H1 (cell line): ENCODE data around the gene SLCO2A1. TPM values are rescaled to one million over a fixed set of nuclear protein-coding genes. Genes with fewer than 3 reads are reported as not detected.
A peak's percentile ranks its signal among the peaks of the same experiment; 100 is the strongest.

Source experiments
- CTCF ChIA-PET: fragments of 300-600 bp; sonication (Branson Sonifier 250); formaldehyde crosslinking; loops from one replicate; lab custom pipeline; 2021; ENCODE audit not compliant: partially characterized antibody; lab: Charles Lee
- POLR2A ChIA-PET: fragments of 300-600 bp; sonication (Branson Sonifier 250); formaldehyde crosslinking; loops from one replicate; lab custom pipeline; 2021; ENCODE audit warnings: inconsistent platforms; ENCODE audit not compliant: partially characterized antibody; lab: Charles Lee
- DNase-seq, 2 experiments: peaks; one replicate each; pipeline versions ENCODE4 v3.0.0 to v3.0.0-alpha.2; 2010 to 2022; ENCODE audit warnings: low spot score in 2 of 2, low read depth in 1 of 2, mixed read lengths in 1 of 2
- FAIRE-seq: peaks from 2 replicates; lab custom pipeline; 2011; peaks lifted over from hg19 to GRCh38; lab: Jason Lieb, UNC
- H2AFZ ChIP-seq: 2 replicates; pipeline ENCODE4 v1.8.1; 2012; ENCODE audit warnings: low read length, inconsistent platforms
- H2AK5ac ChIP-seq: 2 replicates; pipeline ENCODE4 v1.6.1; 2013; ENCODE audit warnings: low read depth, low read length
- H2BK120ac ChIP-seq: replicated peaks from 2 replicates; pipeline ENCODE3; 2013; ENCODE audit warnings: low read depth, low read length, inconsistent platforms
- H2BK12ac ChIP-seq: 2 replicates; pipeline ENCODE4 v1.6.1; 2013; ENCODE audit warnings: low read depth, low read length
- H2BK15ac ChIP-seq: 2 replicates; pipeline ENCODE4 v1.6.1; 2013; ENCODE audit warnings: low read length
- H2BK20ac ChIP-seq: 2 replicates; pipeline ENCODE4 v1.6.1; 2013; ENCODE audit warnings: low read length
- H2BK5ac ChIP-seq: 2 replicates; pipeline ENCODE4 v1.6.1; 2013; ENCODE audit warnings: low read depth, low read length
- H3K14ac ChIP-seq: 2 replicates; pipeline ENCODE4 v1.6.1; 2013; ENCODE audit warnings: inconsistent platforms; ENCODE audit not compliant: insufficient read length
- H3K18ac ChIP-seq: 2 replicates; pipeline ENCODE4 v1.6.1; 2013; ENCODE audit warnings: low read length; ENCODE audit errors: extremely low read depth
- H3K23ac ChIP-seq: 2 replicates; pipeline ENCODE4 v1.6.1; 2013; ENCODE audit warnings: inconsistent platforms; ENCODE audit not compliant: insufficient read length
- H3K23me2 ChIP-seq: 2 replicates; pipeline ENCODE4 v1.6.1; 2013; ENCODE audit warnings: low read depth, low read length
- H3K27ac ChIP-seq: 2 replicates; pipeline ENCODE4 v1.6.1; 2011; ENCODE audit warnings: low read depth, low read length, inconsistent platforms
- H3K27me3 ChIP-seq, 4 experiments: replicated peaks in 1 of 4; 1 replicate in 1 of 4; 2 replicates in 3 of 4; pipeline versions ENCODE4 v1.6.1 to v1.8.1; 2011 to 2013; ENCODE audit warnings: low read length in 3 of 4, mild to moderate bottlenecking in 3 of 4, inconsistent platforms in 2 of 4, mixed read lengths in 2 of 4, moderate library complexity in 1 of 4; ENCODE audit not compliant: control insufficient read depth in 3 of 4, insufficient read depth in 3 of 4; ENCODE audit errors: extremely low read depth in 1 of 4
- H3K36me3 ChIP-seq, 4 experiments: 2 replicates each; pipeline versions ENCODE4 v1.6.1 to v1.8.1; 2011 to 2013; ENCODE audit warnings: mild to moderate bottlenecking in 4 of 4, low read length in 3 of 4, moderate library complexity in 2 of 4, control low read depth in 1 of 4, inconsistent platforms in 1 of 4; ENCODE audit not compliant: insufficient read depth in 4 of 4, control insufficient read depth in 2 of 4
- H3K4ac ChIP-seq: replicated peaks from 2 replicates; pipeline ENCODE3; 2013; ENCODE audit warnings: low read length, low read depth, mixed read lengths, inconsistent platforms; ENCODE audit not compliant: insufficient read length
- H3K4me1 ChIP-seq, 4 experiments: replicated peaks in 1 of 4; 1 replicate in 1 of 4; 2 replicates in 3 of 4; pipeline versions ENCODE4 v1.6.1 to v1.8.1; 2011 to 2013; ENCODE audit warnings: low read length in 3 of 4, inconsistent platforms in 2 of 4, mixed read lengths in 1 of 4; ENCODE audit not compliant: insufficient read depth in 4 of 4, control insufficient read depth in 3 of 4
- H3K4me2 ChIP-seq, 2 experiments: 2 replicates each; pipeline versions ENCODE4 v1.6.1 to v1.8.1; 2011 to 2013; ENCODE audit warnings: low read depth in 2 of 2, low read length in 2 of 2, control low read depth in 1 of 2, inconsistent platforms in 1 of 2, mild to moderate bottlenecking in 1 of 2; ENCODE audit not compliant: insufficient read depth in 1 of 2
- H3K4me3 ChIP-seq, 4 experiments: fragments of 200-600, 300-600 bp in 1 of 4; sonication (generic), shearing (Covaris generic), sonication (Bioruptor Twin) in 1 of 4; 2 replicates each; pipeline versions ENCODE4 v1.5.1 to v1.8.1; 2011 to 2016; ENCODE audit warnings: low read length in 4 of 4, low read depth in 3 of 4, control low read depth in 2 of 4, inconsistent platforms in 2 of 4, mild to moderate bottlenecking in 2 of 4, mixed read lengths in 1 of 4, moderate library complexity in 1 of 4; ENCODE audit not compliant: insufficient read depth in 2 of 4; ENCODE audit errors: extremely low read depth in 1 of 4
- H3K56ac ChIP-seq: replicated peaks from 2 replicates; pipeline ENCODE3; 2013; ENCODE audit warnings: low read depth, mild to moderate bottlenecking, mixed read lengths, low read length, inconsistent platforms; ENCODE audit not compliant: insufficient read length
- H3K79me1 ChIP-seq: 2 replicates; pipeline ENCODE4 v1.6.1; 2013; ENCODE audit warnings: low read depth, low read length, control low read depth
- H3K79me2 ChIP-seq, 2 experiments: 2 replicates each; pipeline versions ENCODE4 v1.6.1 to v1.8.1; 2012 to 2013; ENCODE audit warnings: low read length in 2 of 2, mild to moderate bottlenecking in 2 of 2, inconsistent platforms in 1 of 2; ENCODE audit not compliant: insufficient read depth in 2 of 2, control insufficient read depth in 1 of 2
- H3K9ac ChIP-seq, 4 experiments: replicated peaks in 1 of 4; 1 replicate in 1 of 4; 2 replicates in 3 of 4; pipeline versions ENCODE4 v1.6.1 to v1.8.1; 2011 to 2013; ENCODE audit warnings: low read depth in 3 of 4, low read length in 3 of 4, control low read depth in 2 of 4, mild to moderate bottlenecking in 2 of 4, moderate library complexity in 2 of 4, inconsistent platforms in 1 of 4; ENCODE audit errors: extremely low read depth in 1 of 4
- H3K9me3 ChIP-seq, 2 experiments: 2 replicates each; pipeline versions ENCODE4 v1.6.1 to v1.8.1; 2012 to 2013; ENCODE audit warnings: mild to moderate bottlenecking in 2 of 2, moderate library complexity in 2 of 2, control low read depth in 1 of 2, inconsistent platforms in 1 of 2, low read depth in 1 of 2, low read length in 1 of 2, mixed read lengths in 1 of 2; ENCODE audit not compliant: insufficient read depth in 2 of 2
- H4K20me1 ChIP-seq, 2 experiments: replicated peaks in 1 of 2; 2 replicates each; pipeline versions ENCODE3 to v1.8.1; 2011 to 2013; ENCODE audit warnings: inconsistent platforms in 2 of 2, low read length in 2 of 2, mild to moderate bottlenecking in 1 of 2; ENCODE audit not compliant: insufficient read depth in 2 of 2, control insufficient read depth in 1 of 2
- H4K5ac ChIP-seq: 2 replicates; pipeline ENCODE4 v1.6.1; 2013; ENCODE audit warnings: low read length, low read depth, mixed read lengths, inconsistent platforms; ENCODE audit not compliant: insufficient read length
- H4K8ac ChIP-seq: 2 replicates; pipeline ENCODE4 v1.8.0; 2013; ENCODE audit warnings: mild to moderate bottlenecking, moderate library complexity, low read length, inconsistent platforms; ENCODE audit not compliant: insufficient read depth; ENCODE audit errors: extremely low read depth
- H4K91ac ChIP-seq: replicated peaks from 2 replicates; pipeline ENCODE3; 2013; ENCODE audit warnings: low read length, mixed read lengths, inconsistent platforms; ENCODE audit not compliant: insufficient read length
- BACH1 ChIP-seq: IDR thresholded peaks from 2 replicates; pipeline ENCODE4 v1.6.1; 2012; ENCODE audit warnings: low read length, improper control_type of control experiment
- CREB1 ChIP-seq: IDR thresholded peaks from 2 replicates; pipeline ENCODE4 v1.6.1; 2012; ENCODE audit warnings: inconsistent platforms
- HDAC6 ChIP-seq: IDR thresholded peaks from one replicate; pipeline ENCODE4 v1.7.1; 2012; ENCODE audit warnings: low read depth, mild to moderate bottlenecking, inconsistent platforms, low read length, moderate library complexity
- KDM5A ChIP-seq: fragments of 200-600 bp; IDR thresholded peaks from 2 replicates; pipeline ENCODE4 v1.7.1; 2012; ENCODE audit warnings: mild to moderate bottlenecking, low read length, inconsistent platforms, mixed read lengths
- NANOG ChIP-seq: IDR thresholded peaks from 2 replicates; pipeline ENCODE4 v1.6.1; 2011; ENCODE audit warnings: low read length, low read depth, mild to moderate bottlenecking, inconsistent platforms; ENCODE audit not compliant: insufficient read depth, poor library complexity, severe bottlenecking
- POLR2A ChIP-seq, 2 experiments: IDR thresholded peaks; 1 replicate in 1 of 2; 2 replicates in 1 of 2; pipeline ENCODE4 v1.6.1; 2011; ENCODE audit warnings: low read depth in 2 of 2, low read length in 2 of 2, mild to moderate bottlenecking in 2 of 2; ENCODE audit errors: control extremely low read depth in 1 of 2
- RAD21 ChIP-seq, 2 experiments: IDR thresholded peaks in 1 of 2; conservative IDR thresholded peaks in 1 of 2; 2 replicates each; pipeline ENCODE4 v1.6.1; 2011; ENCODE audit warnings: low read depth in 2 of 2, low read length in 2 of 2, improper control_type of control experiment in 1 of 2, inconsistent platforms in 1 of 2, mild to moderate bottlenecking in 1 of 2, moderate library complexity in 1 of 2
- RXRA ChIP-seq: IDR thresholded peaks from 2 replicates; pipeline ENCODE4 v1.6.1; 2011; ENCODE audit warnings: low read depth, mild to moderate bottlenecking, low read length, moderate library complexity; ENCODE audit not compliant: insufficient read depth
- TAF7 ChIP-seq: optimal IDR thresholded peaks from 2 replicates; pipeline ENCODE3; 2011; ENCODE audit warnings: low read depth, mild to moderate bottlenecking, inconsistent platforms, low read length, moderate library complexity, borderline replicate concordance
- YY1 ChIP-seq: IDR thresholded peaks from 2 replicates; pipeline ENCODE4 v1.6.1; 2011; ENCODE audit warnings: low read depth, mild to moderate bottlenecking, low read length
- WGBS, 2 experiments: shearing (Covaris generic) in 1 of 2; methylation state at CpG; one replicate each; pipeline versions ENCODE4 v1.1.6 to v1.1.7; 2013 to 2015; ENCODE audit warnings: low lambda C conversion rate in 2 of 2, mixed read lengths in 2 of 2, inconsistent platforms in 1 of 2, low coverage in 1 of 2, missing lambda C conversion rate in 1 of 2; ENCODE audit not compliant: insufficient replicate concordance in 2 of 2, insufficient coverage in 1 of 2, insufficient read length in 1 of 2; ENCODE audit errors: extremely low coverage in 1 of 2, missing lambda C conversion rate in 1 of 2; 5-methylcytosine and 5-hydroxymethylcytosine counted together
- polyA plus RNA-seq, 7 experiments: library from polyadenylated mRNA; depleted of rRNA in 3 of 7; stranded (reverse) in 5 of 7; unstranded in 2 of 7; fragments of >200 nt in 5 of 7; fragments of 200-250 nt in 2 of 7; gene quantifications; 1 replicate in 5 of 7; 2 replicates in 1 of 7; 4 replicates in 1 of 7; pipeline versions ENCODE4 v1.2.1 to v1.2.3, GENCODE V29; 2011 to 2013; ENCODE audit warnings: missing spikeins in 2 of 7, mixed read lengths in 2 of 7
- total RNA-seq: library from RNA; stranded (reverse); fragmentation: NEBNext Ultra II Directional; extraction: Animal tissue kit (Norgen Biotek cat#: 25700); gene quantifications from 2 replicates; pipeline ENCODE4 v1.2.1, GENCODE V29; 2021

The SLCO2A1 gene
- total and polyA plus RNA-seq, 2 of the 8 experiments (the other 6 are each of a cell fraction or from before 2014, with no cell fraction given) = 1.1 to 2.3 TPM

GRCh38 chr3:134057006-134057653 lies 27.4 kb upstream of the SLCO2A1 start:
- no peak overlapping the region for H3K4me2 ChIP-seq
- H3K14ac ChIP-seq = no peak overlapping the region
- no peak overlapping the region for H3K27ac ChIP-seq
- DNase-seq (no peak), FAIRE-seq (no peak)
- no peaks in the 10 kb centered on the region for H3K79me2 ChIP-seq
- 0 out of 2 replicates have a peak overlapping the region, but pooled peaks have one; percentile 65 for H2AFZ ChIP-seq
- 92% methylated on average over 2 of the region's 2 CpGs; no CpG with 5 or more reads in 1 of the 2 experiments for WGBS, 2 experiments
- H3K4me1 ChIP-seq = no peaks in the 10 kb centered on the region
- H4K20me1 ChIP-seq = no peaks in the 10 kb centered on the region
- ChIA-PET CTCF (interaction anchor here (1.5 kb wide), 1 partner anchor 126 kb away, joined by 4 read pairs; no protein-coding TSS in a partner anchor), POLR2A (no interaction called here)
- no peak overlapping the region; a peak in 1 of 7 replicates for H3K9ac ChIP-seq
- no peak overlapping the region for H3K23ac ChIP-seq
- no peak overlapping the region for H2BK120ac ChIP-seq
- no peak overlapping the region for H4K91ac ChIP-seq
- H2BK20ac ChIP-seq = 0 out of 2 replicates have a peak overlapping the region, but pooled peaks have one; percentile 34
- H2BK12ac ChIP-seq = no peak overlapping the region
- H2BK5ac ChIP-seq = no peak overlapping the region
- H3K79me1 ChIP-seq = no peaks in the 10 kb centered on the region
- no peak overlapping the region for H4K5ac ChIP-seq
- no peak overlapping the region for H3K4ac ChIP-seq
- H3K18ac ChIP-seq = no peak overlapping the region; the same call in 1 of the 2 replicates
- no peak overlapping the region for H4K8ac ChIP-seq
- H3K23me2 ChIP-seq = peaks cover 5% of the 10 kb centered on the region; the same call in 1 of the 2 replicates
- no peak overlapping the region for H3K56ac ChIP-seq
- no peaks in the 10 kb centered on the region for H3K9me3 ChIP-seq
- no peaks in the 10 kb centered on the region for H3K36me3 ChIP-seq
- no peak overlapping the region for H2AK5ac ChIP-seq
- no peak overlapping the region for H2BK15ac ChIP-seq
- no peaks in the 10 kb centered on the region for H3K27me3 ChIP-seq
- no peak overlapping the region for H3K4me3 ChIP-seq
- no peak for TF ChIP-seq TAF7
- no peak for TF ChIP-seq RXRA
- no peak for TF ChIP-seq YY1
- TF ChIP-seq RAD21 (IDR thresholded peaks at IDR 0.05 in 1 of 2, conservative IDR thresholded peaks at IDR 0.05 in 1 of 2; ENCODE audit: low read depth in 2 of 2, low read length in 2 of 2) = no peak
- TF ChIP-seq POLR2A (IDR thresholded peaks at IDR 0.05; ENCODE audit: control extremely low read depth in 1 of 2, low read depth in 2 of 2, low read length in 2 of 2) = no peak
- no peak for TF ChIP-seq BACH1
- TF ChIP-seq CREB1 = no peak
- no peak for TF ChIP-seq KDM5A
- TF ChIP-seq NANOG = no peak
- TF ChIP-seq HDAC6 = no peak
